Small intestine (tissue), 7 donors: Measurements from ENCODE around the gene SMYD5. TPM values are rescaled to one million over a fixed set of nuclear protein-coding genes. Genes with fewer than 3 reads are reported as not detected.
"Not testable (repeated sequence)": the region's sequence is repeated elsewhere in the genome, so short reads cannot be mapped to it uniquely, and the experiment has no call there.

Experiments used
- DNase-seq, 2 donors: peaks; one replicate each; pipeline versions ENCODE4 v3.0.0 to v3.0.0-alpha.2; 2013
- FAIRE-seq: peaks from 2 replicates; lab custom pipeline; 2012; peaks lifted over from hg19 to GRCh38; lab: Jason Lieb, UNC
- H3K27ac ChIP-seq, 3 donors: one replicate each; pipeline ENCODE4 v1.5.1; 2013; ENCODE audit warnings: low read length in 2 of 3, mild to moderate bottlenecking in 2 of 3, control low read depth in 1 of 3, inconsistent platforms in 1 of 3, low read depth in 1 of 3, moderate library complexity in 1 of 3
- H3K27me3 ChIP-seq, 3 donors: one replicate each; pipeline ENCODE4 v1.6.1; 2013; ENCODE audit warnings: low read length in 3 of 3, inconsistent platforms in 1 of 3; ENCODE audit not compliant: control insufficient read depth in 3 of 3, insufficient read depth in 3 of 3
- H3K36me3 ChIP-seq, 3 donors: one replicate each; pipeline ENCODE4 v1.6.1; 2013; ENCODE audit warnings: low read length in 3 of 3, inconsistent platforms in 1 of 3, low read depth in 1 of 3, mild to moderate bottlenecking in 1 of 3, moderate library complexity in 1 of 3; ENCODE audit not compliant: control insufficient read depth in 3 of 3, insufficient read depth in 2 of 3
- H3K4me1 ChIP-seq, 3 donors: one replicate each; pipeline ENCODE4 v1.6.1; 2013; ENCODE audit warnings: low read length in 2 of 3, inconsistent platforms in 1 of 3, low read depth in 1 of 3, mild to moderate bottlenecking in 1 of 3, moderate library complexity in 1 of 3; ENCODE audit not compliant: control insufficient read depth in 3 of 3, insufficient read depth in 2 of 3
- H3K4me3 ChIP-seq, 3 donors: one replicate each; pipeline ENCODE4 v1.5.1; 2013; ENCODE audit warnings: low read length in 3 of 3, control low read depth in 1 of 3, inconsistent platforms in 1 of 3, low read depth in 1 of 3, mild to moderate bottlenecking in 1 of 3, moderate library complexity in 1 of 3
- H3K9me3 ChIP-seq, 2 donors: one replicate each; pipeline ENCODE4 v1.6.1; 2013; ENCODE audit warnings: low read depth in 1 of 2, low read length in 1 of 2; ENCODE audit not compliant: control insufficient read depth in 2 of 2, insufficient read depth in 1 of 2
- WGBS, 3 donors: extraction: QIAGEN DNeasy Blood & Tissue Kit; methylation state at CpG; one replicate each; pipeline ENCODE4 v1.1.7; 2013; 5-methylcytosine and 5-hydroxymethylcytosine counted together
- polyA plus RNA-seq, 4 donors: library from polyadenylated mRNA; stranded (reverse) in 3 of 4; unstranded in 1 of 4; fragments of 200-250 nt in 3 of 4; fragments of 120-200 nt in 1 of 4; gene quantifications; one replicate each; pipeline versions ENCODE4 v1.2.1 to v1.2.3, GENCODE V29; 2013
- donor health status: healthy with polysubstance abuse.
- donor health status: control.
- donor health status: control.
- donor health status: Bipolar disorder and iron deficiency.
- donor health status: healthy.

Gene SMYD5
- polyA plus RNA-seq, 4 donors: 3.1 to 26.2 (median 10.7) TPM

- WGBS, 3 donors: 92 to 95% (median 93%) methylated on average over 18 of the region's 18 CpGs
Observed at GRCh38 chr2:73262691-73263429, 48.8 kb downstream of the SMYD5 start.

DNA sequence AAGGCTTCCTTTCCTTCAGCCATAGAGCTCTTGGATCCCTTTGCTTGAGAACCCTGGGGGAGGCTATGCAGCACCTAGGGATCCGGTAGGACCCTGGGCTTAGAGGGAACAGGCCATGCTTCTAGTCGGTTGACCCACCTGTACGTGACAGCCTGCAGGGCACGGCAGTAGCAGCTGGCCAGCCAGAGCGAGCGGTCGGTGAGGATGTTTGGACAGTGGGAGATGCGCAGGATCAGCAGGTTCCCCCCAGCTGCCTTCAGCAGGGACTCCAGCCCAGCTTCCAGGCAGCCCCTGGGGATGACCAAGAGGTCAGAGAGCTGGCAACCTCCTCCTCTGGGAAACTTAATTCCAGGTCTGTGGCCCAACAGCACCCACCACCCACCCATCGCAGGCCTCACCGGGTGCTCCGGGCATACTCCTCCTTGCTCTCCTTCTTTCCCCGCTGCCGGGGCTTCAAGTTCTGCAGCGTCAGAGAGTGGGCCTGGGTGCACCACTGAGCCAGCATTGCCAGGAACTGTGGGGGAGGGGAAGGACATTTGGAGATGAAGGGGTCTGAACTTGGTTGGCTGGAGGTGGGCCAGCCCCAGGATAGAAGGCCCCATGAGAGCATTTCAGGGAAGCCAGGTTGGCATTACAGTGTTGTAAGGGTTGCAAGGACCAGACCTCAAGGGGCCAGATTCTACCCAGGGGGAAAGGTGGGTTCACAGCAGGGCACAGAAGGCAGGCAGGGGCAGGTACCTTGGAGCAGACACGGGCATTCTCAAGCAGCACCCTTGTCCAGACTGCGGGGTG lies 49.7 kb downstream of the SMYD5 start:
- Histone ChIP-seq H3K27ac (no peak overlapping the region), H3K9me3 (no peaks in the 10 kb centered on the region), H3K4me3 (no peak overlapping the region), H3K27me3 (peaks cover 0 to 12% (median 0%) of the 10 kb centered on the region in 3 donors), H3K36me3 (peaks cover 0 to 11% (median 0%) of the 10 kb centered on the region in 3 donors), H3K4me1 (peaks cover 0 to 4% (median 0%) of the 10 kb centered on the region in 3 donors)
- no peak for FAIRE-seq
- DNase-seq: no peak
- 95 to 97% (median 96%) methylated on average over 16 of the region's 16 CpGs for WGBS, 3 donors

More at GRCh38 chr2:73262691-73263429, 48.8 kb downstream of the SMYD5 start:
- not testable (repeated sequence) for H3K27me3 ChIP-seq, FAIRE-seq, H3K9me3 ChIP-seq, DNase-seq, H3K27ac ChIP-seq, H3K4me1 ChIP-seq, H3K4me3 ChIP-seq
- peaks cover 0 to 11% (median 0%) of the 10 kb centered on the region in 3 donors for H3K36me3 ChIP-seq

DNA sequence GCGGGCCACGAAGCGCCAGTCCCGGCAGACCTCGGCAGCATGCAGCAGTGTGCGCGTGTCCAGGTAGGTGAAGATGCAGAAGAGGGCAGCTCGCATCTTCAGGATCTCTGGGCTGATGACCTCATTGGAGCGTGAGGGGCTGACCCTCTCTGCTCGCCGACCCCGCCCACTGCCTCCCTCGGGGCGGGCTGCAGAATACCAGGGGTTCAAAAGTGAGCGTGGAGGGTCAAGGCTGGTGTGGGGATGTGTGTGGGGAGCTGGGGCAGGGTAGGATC lies 50.2 kb downstream of the SMYD5 start:
- Histone ChIP-seq H3K27ac (no peak overlapping the region), H3K36me3 (peaks cover 0 to 10% (median 0%) of the 10 kb centered on the region in 3 donors), H3K27me3 (peaks cover 0 to 14% (median 0%) of the 10 kb centered on the region in 3 donors), H3K9me3 (no peaks in the 10 kb centered on the region), H3K4me1 (peaks cover 0 to 4% (median 0%) of the 10 kb centered on the region in 3 donors), H3K4me3 (no peak overlapping the region)
- FAIRE-seq (no peak), DNase-seq (no peak)
- WGBS, 3 donors: 92 to 97% (median 95%) methylated on average over 15 of the region's 15 CpGs

DNA sequence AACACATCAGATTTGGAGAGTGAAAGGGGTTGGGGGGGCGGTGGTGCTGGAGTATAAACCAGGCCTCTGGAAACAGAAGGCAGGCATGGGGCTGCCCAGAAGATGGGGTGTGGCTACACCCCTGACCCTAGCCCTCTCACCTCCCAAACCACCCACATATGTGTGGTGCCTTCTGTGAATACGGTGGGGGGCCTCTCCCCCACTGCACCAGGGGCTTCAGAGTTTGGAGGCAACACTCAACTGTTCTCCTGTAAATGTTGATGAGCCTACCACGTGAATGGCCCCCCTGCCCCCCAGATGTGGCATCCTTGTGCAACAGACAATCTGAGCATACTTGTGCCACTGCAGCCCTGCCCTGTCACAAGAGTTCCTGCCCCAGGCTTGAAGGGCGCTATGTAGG lies 50.7 kb downstream of the SMYD5 start:
- peaks cover 0 to 14% (median 0%) of the 10 kb centered on the region in 3 donors for H3K27me3 ChIP-seq
- H3K4me1 ChIP-seq: peaks cover 0 to 4% (median 0%) of the 10 kb centered on the region in 3 donors
- no peak overlapping the region for H3K27ac ChIP-seq
- H3K36me3 ChIP-seq: peaks cover 0 to 7% (median 0%) of the 10 kb centered on the region in 3 donors
- H3K9me3 ChIP-seq: no peaks in the 10 kb centered on the region
- H3K4me3 ChIP-seq: no peak overlapping the region
- FAIRE-seq (no peak), DNase-seq (no peak)
- WGBS, 3 donors: 81 to 88% (median 82%) methylated on average over 4 of the region's 4 CpGs

DNA sequence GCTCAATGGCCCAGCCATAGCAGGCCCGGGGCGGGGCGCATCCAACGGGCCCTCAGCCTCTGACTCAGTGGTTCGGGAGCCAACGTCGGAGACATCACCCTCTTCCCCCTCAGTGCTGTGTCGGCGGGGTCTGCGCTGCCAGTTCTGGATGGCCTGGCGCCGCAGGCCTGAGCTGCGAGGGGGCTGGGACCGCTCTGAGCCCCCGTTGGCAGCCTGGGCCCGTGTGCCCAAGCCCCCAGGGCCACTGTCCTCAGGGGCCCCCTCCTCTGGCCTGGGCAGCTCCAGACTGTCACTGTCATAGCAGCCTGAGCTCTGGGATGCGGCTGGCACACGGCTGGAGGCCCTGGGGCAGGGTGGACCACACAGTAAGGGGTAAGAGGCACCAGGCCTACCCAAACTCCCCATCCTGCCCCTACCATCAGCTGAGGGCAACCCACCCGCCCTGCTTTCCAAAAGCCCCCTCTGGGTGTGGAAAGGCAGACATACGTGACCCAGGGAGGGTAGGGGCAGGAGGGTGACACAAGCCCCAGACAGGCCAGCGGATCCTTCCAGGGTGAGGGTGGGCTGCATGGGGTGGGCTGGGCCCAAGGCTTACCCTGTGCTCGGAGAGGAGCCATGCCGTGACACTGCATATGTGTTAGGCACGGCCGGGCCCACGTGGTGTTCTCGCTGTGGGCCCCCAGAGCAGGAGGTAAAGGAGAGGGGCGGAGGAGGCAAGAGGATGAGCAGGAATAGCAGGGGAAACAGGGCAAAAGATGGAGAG lies 51.4 kb downstream of the SMYD5 start:
- H3K27ac ChIP-seq: no peak overlapping the region
- DNase-seq (no peak), FAIRE-seq (no peak)
- peaks cover 0 to 4% (median 0%) of the 10 kb centered on the region in 3 donors for H3K4me1 ChIP-seq
- H3K27me3 ChIP-seq: peaks cover 0 to 19% (median 0%) of the 10 kb centered on the region in 3 donors
- 93 to 96% (median 96%) methylated on average over 25 to 28 of the region's 28 CpGs for WGBS, 3 donors
- no peaks in the 10 kb centered on the region for H3K9me3 ChIP-seq
- H3K4me3 ChIP-seq: no peak overlapping the region
- H3K36me3 ChIP-seq: peaks cover 0 to 6% (median 0%) of the 10 kb centered on the region in 3 donors

DNA sequence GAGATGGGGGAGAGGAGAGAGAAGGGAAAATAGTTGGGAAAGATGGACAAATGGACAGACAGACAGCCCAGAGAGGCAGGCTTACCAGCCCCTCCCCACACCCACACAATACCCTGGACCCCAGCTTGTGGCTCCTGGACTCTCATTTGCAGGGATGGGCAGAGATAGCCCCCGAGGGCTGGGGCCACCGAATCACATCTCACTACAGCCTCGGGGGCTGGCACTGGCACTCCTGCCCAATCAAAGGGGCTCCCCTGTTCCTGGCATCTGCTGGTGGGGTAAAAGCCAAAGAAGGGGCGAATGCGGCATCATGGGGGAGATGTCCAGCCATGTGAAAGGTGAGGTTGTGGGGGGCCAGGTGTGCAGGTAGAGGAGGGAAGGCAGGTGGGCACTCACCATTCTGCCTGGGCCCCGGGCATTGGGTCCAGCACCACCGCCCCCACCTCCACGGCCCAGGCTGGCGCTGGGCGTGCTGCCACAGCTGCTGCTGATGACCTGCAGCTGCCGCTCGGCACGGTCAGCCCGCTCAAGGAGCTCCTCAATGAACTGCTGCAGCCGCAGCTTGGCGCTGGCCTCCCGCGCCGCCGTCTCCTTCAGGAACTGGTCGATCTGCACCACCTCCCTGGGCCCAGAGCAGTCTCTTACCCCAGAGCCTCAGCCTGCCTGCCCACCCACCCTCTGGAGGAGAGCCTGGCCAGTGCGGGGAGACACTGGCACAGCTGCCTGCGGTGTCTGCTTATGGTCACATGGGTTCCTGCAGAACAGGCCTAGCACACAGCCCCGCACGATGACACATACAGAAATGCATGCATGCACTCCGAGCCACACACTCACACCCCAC lies 52.2 kb downstream of the SMYD5 start:
- no peak for FAIRE-seq
- 91 to 95% (median 94%) methylated on average over 21 to 26 of the region's 26 CpGs for WGBS, 3 donors
- no peak for DNase-seq
- no peaks in the 10 kb centered on the region for H3K9me3 ChIP-seq
- H3K27ac ChIP-seq: no peak overlapping the region
- H3K4me3 ChIP-seq: no peak overlapping the region
- H3K4me1 ChIP-seq: peaks cover 0 to 4% (median 0%) of the 10 kb centered on the region in 3 donors
- H3K36me3 ChIP-seq: peaks cover 0 to 6% (median 0%) of the 10 kb centered on the region in 3 donors
- peaks cover 0 to 19% (median 0%) of the 10 kb centered on the region in 3 donors for H3K27me3 ChIP-seq

GRCh38 chr2:73267008-73267407 lies 53.0 kb downstream of the SMYD5 start:
- FAIRE-seq (no peak), DNase-seq (no peak)
- peaks cover 0 to 21% (median 0%) of the 10 kb centered on the region in 3 donors for H3K27me3 ChIP-seq
- H3K36me3 ChIP-seq: peaks cover 0 to 6% (median 0%) of the 10 kb centered on the region in 3 donors
- H3K9me3 ChIP-seq: no peaks in the 10 kb centered on the region
- no peak overlapping the region for H3K4me3 ChIP-seq
- peaks cover 0 to 4% (median 0%) of the 10 kb centered on the region in 3 donors for H3K4me1 ChIP-seq
- no peak overlapping the region for H3K27ac ChIP-seq
- WGBS, 3 donors: 95 to 99% (median 96%) methylated on average over 4 of the region's 4 CpGs
